ENCODE data around the gene EVA1A.
"Not testable (repeated sequence)": the region's sequence is repeated elsewhere in the genome, so short reads cannot be mapped to it uniquely, and the experiment has no call there.

Gene EVA1A

DNA sequence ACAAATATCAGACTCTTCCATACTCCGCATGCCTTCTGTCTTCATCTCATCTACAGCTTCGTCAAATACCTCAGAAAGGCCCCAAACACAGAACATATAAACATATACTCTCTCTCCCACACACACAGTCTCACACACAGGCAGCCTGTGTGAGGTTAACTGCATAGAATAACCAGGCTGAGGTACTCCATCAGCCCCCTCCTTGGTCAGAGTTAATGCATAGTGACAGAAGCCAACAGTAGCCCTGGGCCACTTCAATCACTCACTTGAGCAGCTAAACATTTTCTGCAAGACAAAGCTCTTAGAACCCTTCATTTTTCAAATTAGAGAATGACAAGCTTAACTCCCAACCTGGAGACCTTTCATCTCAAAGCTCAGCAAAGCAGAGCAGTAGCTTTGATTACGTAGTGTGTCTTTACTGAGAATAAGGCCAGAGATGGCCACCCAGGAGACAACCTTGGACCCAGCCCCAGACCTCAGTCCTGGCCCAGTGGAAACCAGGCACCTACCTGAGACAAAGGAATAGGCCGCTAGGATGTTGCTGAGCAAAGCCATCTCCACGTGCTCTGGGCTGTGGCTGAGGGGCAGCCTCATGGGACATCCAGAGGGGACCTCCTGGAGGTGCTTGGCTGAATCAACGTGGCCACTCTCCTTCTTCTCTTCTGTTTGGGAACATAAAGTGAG lies 43.0 kb downstream of the EVA1A start:
- no peak for DNase-seq (ENCODE audit: low read depth)

DNA sequence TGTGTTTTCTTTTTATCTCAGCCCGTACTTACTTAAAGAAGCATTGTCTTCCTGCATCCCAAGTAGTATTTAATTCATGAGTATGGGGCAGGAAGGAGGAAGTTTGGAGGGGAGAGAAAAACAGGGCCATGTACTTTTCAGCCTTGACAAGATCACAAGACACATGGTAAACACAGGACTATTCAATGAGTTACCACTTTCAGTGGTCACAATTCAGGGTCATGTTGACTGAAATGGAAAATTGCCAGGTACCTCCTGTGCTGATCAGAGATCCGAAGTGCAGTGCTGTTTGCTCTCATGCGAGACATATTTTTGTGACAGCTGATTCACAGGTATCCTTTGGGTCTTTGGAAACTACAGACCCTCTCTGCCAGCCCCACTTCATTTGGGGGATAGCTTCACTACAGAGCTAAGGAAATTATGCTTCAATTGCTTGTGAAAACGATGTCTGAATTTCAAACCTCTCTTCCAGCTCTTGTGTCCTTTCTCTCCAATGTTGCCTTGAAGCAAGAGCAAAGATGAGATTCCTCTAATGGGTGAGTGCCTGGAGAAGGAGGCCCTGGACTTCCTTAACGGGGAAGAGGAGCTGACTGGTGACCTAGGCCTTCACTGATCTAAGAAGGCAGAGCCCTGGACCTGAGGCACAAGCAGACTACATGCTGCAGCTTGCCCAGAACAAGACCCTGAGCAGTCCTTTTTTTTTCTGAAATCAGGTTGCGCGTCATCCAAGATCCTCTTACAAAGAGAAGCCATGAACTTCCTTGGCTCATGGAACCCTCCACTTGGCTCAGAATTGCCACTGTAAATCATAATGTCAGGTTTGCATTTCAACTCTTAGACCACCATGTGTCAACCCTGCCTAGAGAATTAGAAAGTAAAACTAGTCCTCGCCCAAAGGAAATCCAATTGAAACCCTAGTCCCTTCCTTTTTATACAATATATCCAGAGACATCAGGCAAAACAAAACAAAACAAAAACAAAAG lies 44.1 kb downstream of the EVA1A start:
- DNase-seq (ENCODE audit: low read depth), result no peak

DNA sequence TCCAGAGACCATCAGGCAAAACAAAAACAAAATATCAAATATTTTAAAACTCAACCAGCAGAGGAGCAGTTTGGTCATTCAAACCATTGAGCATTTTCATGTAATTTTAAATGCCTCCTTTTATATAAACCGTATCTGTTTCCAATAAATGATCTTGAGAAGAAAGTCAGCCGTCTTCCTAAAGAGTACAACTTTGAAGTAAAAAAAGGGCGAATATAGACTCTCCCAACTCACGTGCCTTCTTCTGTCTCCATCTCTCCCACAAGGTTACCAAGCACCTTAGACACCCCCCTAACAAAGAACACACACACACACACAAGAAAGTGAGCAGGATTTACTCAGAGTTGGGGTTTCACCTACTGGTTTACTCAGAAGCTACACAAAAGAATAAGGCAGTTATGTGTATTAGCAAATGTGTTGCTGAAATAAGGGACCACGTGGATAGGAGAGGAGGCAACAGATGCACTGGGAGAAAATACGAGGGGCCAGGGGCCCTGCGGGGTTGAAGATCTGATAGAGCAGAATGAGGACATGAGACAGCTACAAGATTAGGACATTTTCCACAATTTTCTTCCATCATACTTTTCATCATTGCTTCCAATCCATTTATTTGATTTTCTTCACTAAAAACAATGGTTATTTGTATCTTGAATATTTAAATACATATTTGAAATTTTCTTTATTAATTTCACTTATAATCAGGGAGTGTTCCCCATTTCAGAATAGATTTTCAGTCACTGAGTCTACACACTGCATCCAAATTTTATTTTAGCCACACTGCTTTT lies 45.0 kb downstream of the EVA1A start:
- no peak for DNase-seq (ENCODE audit: low read depth)

DNA sequence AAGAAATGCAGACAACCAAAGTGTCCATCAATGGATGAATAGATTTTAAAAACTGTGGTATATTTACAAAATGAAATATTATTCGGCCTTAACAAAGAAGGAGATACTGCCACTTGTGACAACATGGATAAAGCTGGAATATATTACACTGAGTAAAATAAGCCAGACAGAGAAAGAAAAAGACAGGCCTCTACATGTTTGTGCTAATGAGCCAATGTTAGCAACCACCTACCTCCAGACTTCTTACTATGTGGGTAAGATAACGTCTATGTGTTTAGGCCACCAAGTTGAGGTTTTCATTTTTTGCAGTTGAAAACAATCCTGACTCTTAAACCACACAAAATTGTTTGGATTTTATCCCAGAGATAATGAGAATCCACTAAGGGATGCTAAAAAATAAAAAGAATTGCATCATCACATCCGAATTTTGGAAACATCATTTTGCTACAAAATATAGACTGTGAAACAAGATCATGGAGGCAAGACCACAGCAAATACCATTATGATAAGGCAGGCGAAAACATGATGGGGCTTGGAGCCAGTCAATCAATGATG lies 47.0 kb downstream of the EVA1A start:
- DNase-seq (ENCODE audit: low read depth), result no peak

DNA sequence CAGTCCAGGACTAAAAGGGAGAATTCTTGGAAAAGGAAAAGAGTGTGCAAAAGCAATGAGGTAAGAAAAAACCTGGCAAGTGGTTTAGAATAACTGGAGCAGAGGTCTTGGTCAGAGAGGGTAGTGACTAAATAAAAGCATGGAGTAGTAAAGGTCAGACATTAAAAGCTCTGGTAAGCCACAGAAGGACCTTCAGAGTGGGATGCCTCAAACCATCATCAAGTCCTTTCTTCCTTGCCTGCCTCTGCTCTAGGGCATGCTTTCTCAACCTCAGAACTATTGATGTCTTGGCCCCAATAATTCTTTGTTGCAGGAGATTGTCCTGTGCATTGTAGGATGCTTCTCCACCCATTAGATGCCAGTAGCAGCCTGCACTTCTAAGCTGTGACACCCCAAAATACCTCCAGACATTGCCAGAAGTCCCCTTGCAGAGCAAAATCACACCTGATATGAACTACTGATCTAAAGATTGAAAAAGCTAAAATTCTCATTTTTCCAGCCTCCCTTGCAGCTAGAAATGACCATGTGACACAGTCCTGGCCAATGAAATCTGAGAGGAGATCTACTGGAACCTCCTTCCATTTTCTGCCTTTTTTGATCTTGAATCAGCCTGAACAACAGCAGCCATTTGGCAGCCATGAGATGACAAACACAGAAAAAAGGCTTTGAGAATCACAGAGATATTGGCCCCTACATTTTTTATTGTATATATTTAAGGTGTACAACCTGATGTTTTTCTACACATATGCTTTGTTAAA lies 48.1 kb downstream of the EVA1A start:
- no peak for DNase-seq (ENCODE audit: low read depth)

DNA sequence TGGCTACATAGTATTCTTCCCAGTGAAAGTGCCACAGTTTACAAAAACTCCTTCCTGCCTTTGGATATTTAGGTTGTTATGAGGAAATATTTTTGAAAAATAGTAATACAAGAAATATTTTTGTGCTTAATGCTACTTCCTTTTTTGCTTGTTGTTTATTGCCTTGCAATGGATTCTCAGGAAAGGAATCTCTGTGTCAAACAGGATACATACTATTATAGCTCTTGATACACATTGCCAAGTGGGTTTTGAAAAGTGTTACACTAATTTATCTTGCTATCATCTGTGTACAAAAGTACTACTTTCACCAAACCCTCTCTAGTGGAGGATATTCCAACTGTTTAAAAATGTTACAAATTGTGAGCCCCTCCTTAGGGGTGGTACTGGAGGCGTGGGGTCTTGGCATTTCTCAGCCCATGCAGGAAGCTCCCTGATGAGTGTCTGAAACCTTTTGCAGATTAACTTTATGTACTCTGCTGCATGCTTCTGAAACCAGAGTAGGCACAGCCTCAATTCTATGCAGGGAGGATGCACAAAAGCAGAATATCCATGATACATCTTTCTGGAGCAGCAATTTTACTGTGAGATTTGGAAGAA lies 54.5 kb downstream of the EVA1A start:
- no peak for DNase-seq (ENCODE audit: low read depth)

DNA sequence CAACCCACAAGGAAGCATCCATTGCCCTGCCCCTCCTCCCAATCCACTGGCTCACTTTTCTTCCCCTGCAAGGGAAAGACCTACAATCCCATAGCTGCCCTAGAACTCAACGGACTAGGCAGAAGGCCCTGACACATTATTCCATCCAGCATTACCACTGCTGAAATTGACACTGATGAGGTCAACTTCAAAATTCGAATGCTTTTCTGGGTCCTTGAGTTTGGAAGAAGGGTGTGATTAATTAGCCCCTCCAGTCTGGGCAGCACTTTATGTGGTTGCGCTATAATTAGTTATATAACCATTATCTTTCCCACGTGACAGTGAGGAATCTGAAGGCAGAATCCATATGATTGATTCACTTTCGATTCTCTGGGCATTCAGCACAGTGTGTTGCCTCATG lies 55.7 kb downstream of the EVA1A start:
- no peak for DNase-seq (ENCODE audit: low read depth)

DNA sequence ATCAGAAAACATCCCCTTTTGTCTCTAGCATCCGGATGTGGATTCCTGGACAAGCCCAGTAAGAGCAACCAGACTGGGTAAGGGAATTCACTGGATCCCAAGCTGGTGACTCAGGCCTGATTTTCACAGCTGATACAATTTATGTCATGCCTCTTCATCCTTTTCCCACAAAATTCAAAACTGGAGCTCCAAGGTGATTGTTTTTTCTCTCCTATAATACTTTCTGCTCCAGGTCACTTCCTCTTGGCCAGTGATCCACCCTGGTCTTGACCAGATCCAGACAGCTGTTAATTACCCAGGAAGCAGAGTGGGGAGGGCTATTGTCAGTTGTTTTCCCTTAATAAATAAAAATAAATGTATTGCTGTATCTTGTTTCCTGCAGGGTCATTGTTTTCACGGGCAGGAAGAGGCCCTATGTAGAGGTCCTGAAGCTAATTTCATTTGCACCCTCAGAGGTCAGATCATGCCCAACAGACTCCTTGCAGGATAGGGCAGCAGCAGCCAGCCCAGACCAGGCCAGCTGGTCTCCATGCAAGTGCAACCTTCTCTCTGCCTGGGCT lies 57.6 kb downstream of the EVA1A start:
- no peak for DNase-seq (ENCODE audit: low read depth)

DNA sequence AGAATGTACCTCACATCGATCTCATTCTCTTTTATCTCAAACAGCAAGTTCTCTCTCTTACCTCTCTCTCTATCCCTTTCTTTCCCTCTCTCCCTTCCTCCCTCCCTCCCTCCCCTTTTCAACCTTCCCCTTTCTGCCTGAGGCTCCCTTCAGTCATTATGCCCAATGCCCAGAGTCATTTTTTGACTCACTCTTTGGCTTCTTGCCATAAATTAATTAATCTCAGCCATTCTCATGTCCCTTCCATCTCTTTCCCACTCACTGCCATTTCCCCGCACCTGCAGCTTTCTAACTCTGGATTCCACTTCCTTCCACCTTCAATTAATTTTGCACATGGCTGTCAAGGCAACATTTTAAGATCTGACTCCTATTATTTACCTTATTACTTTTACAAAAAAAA lies 60.1 kb downstream of the EVA1A start:
- no peak for DNase-seq (ENCODE audit: low read depth)

DNA sequence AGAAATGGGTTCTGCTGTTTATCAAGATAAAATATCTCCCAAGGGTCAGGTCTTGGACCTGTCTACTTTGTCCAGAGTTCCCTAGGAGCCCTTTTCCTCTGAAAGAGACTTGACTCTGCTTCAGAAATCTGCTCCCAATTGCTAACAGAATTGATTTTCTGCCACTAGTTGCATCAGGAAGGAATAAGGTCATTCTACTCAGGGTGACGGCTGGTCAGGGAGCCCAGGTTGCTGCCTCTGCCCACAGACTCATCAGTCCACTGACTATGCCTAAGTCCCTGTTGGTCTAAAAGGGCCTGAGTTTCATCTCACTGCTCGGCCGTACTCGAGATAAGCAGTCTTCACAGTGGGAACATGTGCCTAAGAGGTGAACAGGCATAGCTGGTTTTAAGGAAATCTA lies 61.2 kb downstream of the EVA1A start:
- no peak for DNase-seq (ENCODE audit: low read depth)

DNA sequence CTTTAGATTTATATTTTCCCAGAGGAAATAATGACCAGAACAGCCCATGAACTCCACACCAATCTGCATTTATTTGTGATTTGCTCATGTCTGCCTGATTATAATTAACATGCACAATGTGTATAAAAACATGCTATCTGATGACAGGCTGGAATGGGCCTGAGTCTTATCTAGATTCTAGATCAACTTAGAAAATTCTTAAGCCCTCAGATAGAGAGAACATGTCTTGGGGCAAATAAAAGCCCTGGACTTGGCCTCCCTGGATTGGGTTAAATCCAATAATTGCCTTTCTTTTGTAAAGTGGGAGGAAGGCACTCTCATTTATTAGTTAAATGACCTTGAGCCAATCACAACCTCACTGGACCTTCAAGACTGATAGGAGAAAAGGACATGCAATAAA lies 61.8 kb downstream of the EVA1A start:
- no peak for DNase-seq (ENCODE audit: low read depth)

DNA sequence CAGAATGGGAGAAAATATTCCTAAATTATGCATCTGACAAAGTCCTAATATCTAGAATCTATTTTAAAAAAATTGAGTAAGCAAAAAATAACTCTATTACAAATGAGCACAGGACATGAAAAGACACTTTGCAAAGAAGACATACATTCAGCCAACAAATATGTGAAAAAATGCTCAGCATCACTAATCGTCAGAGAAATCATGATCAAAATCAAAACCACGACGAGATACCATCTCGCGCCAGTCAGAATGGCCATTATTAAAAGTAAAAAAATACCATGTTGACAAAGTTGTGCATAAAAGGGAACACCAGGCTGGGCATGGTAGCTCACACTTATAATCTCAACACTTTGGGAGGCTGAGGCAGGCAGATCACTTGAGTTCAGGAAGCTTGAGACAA lies 63.5 kb downstream of the EVA1A start:
- DNase-seq (ENCODE audit: low read depth), result no peak

DNA sequence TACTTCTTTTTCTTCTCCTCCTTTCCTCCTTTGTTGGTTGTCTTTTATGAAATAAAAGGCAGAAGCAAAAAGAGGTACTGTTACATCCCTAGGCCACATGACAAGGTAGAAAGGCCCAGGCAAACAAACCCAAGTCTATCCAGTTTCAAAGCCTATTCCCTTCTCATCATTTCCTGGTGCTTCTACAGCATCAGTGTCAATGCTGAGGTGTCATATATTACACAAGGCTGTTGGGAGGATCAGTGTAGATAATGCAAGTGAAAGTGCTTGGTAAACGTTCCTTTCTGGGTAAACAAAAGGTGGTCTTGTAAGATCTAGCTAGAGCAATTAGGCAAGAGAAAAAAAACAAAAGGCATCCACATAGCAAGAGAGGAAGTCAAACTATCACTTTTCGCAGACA lies 64.9 kb downstream of the EVA1A start:
- no peak for DNase-seq (ENCODE audit: low read depth)

DNA sequence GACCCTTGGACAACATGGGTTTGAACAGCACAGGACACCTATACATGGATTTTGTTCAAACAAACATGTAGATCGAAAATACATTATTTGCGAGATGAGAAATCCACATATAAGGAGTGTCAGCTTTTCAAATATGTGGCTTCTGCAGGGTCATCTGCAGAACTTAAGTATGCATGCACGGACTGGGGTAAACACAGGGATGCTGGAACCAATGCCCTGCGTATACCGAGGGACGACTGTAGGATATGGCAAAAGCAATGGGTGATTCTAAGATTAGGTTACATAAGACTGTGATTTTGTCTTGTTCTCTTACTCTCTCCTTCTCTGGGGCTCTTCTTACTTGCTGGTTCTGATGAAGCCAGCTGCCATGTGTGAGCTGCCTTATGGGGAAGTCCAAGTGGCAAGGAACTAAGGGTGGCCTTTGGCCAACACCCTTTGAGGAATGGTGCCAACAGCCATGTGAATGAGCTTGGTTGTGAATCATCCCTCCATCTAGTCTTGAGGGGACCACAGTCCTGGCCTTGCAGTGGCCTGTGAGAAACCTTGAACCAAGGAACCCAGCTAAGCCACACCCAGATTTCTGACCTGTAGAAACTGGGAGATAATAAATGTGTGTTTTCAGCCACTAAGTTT lies 66.5 kb downstream of the EVA1A start:
- DNase-seq (ENCODE audit: low read depth), result no peak

DNA sequence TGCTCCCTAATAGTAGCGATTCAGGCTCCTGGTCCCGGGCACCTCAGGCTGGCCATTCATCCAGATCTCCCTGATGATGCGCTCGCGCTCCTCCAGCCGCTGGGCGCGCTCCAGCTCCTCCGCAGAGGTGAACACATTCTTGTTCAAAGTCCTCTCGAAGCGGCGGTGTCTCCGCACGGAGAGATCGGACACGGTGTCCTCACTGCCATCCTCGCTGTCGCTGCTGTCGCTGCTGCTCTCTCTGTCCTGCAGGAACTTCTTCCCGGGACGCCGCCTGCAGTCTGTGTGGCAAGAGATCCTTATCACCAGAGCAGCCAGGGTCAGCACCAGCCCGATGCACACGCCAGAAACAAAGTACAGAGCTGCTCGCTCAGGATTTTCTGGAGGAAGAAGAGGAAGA lies 67.5 kb downstream of the EVA1A start:
- no peak for DNase-seq (ENCODE audit: low read depth)

DNA sequence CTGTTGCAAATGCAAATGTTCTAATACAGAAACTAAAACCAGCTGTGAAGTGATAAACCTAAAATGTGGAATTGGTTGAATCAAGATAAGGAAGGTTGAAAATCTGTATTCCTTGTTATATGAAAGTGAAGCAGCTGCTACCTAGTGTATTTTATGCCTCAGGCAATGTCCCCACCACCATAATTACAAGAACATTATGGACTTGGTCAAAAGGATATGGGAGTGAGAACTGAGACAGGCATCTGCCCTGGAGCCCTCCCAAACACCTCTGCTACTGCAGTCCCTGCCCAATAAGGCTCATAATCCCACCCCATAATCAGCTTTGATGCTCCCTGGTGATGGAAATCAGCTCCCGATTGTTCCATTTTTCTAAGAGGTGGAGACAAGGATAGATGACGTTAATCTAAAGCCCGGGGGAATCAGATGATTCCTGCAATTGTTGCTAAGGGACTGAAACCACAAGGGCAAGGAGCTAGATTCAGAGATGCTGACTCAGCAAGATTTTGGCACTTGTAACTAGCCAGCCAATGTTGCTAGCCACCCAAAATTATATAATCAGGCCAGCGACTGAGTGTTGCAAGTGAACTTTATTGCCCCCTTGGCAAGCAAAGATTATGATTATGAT lies 69.5 kb downstream of the EVA1A start:
- DNase-seq (ENCODE audit: low read depth), result no peak

DNA sequence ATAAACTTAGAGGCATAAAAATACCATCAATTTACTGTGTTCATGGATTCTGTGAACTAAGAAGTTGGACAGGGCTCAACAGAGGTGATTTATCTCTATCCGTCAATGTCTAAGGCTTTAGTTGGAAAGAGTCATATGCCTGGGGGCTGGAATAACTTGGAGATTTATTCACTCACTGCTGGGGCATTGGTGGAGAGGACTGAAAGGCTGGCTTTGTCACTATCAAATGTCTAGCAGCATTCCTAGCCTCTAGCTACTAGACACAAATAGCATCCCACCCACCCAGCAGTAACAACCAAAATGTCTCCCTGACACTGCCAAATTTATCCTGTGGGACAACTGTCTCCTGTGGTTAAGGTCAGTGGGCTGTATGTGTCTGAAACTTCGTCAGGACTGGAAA lies 71.0 kb downstream of the EVA1A start:
- DNase-seq (ENCODE audit: low read depth), result no peak

DNA sequence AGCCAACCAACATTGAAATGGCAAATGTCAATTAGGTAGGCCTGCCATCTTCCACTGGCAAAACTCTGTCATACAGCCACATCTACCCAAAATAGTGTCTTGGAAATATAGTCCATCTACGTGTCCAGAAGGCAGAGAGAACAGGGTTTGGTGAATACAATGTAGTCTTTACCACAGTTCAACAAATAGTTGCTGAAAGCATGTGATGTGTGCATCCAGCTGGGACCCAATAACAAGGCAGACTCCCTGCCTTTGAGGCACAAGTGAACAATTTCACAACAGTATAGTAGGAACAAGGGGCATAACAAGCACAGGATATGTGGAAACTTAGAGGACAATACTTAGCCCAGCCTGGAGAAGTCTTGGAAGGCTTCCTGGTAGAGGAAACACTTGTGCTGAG lies 72.6 kb downstream of the EVA1A start:
- no peak for DNase-seq (ENCODE audit: low read depth)

DNA sequence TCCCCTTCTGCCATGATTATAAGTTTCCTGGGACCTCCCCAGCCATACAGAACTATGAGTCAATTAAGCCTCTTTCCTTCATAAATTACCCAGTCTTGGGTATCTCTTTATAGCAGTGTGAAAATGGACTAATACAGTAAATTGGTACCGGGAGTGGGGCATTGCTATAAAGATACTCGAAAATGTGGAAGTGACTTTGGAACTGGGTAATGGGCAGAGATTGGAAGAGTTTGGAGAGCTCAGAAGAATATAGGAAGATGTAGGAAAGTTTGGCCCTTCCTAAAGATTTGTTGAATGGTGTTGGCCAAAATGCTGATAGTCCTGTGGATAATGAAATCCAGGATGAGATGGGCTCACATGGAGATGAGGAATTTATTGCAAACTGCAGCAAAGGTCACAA lies 74.0 kb downstream of the EVA1A start:
- not testable (repeated sequence) for DNase-seq (ENCODE audit: low read depth)

DNA sequence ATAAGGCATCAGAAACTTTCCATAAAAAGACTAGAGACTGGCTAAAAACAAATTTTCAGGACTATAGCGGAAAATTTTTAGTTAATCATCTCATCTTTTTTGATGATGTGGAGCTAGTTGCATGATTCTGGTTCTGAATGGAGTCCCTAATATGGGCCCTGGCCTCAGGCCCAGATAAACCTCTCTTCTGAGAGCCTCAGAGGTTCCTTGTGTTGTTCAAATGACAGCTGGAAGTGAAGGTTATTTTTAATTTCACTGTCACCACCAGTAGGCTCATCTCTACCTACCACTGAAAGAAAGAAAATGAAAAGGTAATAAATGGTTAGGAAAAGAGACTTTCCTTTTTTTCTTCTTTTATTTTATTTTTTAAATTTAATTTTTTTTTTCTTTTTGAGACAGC lies 75.9 kb downstream of the EVA1A start:
- no peak for DNase-seq (ENCODE audit: low read depth)

Data from stimulated activated CD8-positive, alpha-beta memory T cell treated with anti-CD3 and anti-CD28 coated beads, Interleukin-12 subunit alpha, Interleukin-12 subunit beta, amount 100 ng/mL, for 4 hours (primary cell).